EH (cell line): ENCODE measurements around the gene RPS15.
"Not testable (repeated sequence)": the region's sequence is repeated elsewhere in the genome, so short reads cannot be mapped to it uniquely, and the experiment has no call there.

Experiments used
- DNase-seq: peaks from one replicate; pipeline ENCODE4 v3.0.0-alpha.2; 2015; ENCODE audit warnings: low read depth

Gene RPS15

GRCh38 chr19:1470305-1471009 is 32.3 kb downstream of the RPS15 start:
- peak; percentile 41 for DNase-seq

DNA sequence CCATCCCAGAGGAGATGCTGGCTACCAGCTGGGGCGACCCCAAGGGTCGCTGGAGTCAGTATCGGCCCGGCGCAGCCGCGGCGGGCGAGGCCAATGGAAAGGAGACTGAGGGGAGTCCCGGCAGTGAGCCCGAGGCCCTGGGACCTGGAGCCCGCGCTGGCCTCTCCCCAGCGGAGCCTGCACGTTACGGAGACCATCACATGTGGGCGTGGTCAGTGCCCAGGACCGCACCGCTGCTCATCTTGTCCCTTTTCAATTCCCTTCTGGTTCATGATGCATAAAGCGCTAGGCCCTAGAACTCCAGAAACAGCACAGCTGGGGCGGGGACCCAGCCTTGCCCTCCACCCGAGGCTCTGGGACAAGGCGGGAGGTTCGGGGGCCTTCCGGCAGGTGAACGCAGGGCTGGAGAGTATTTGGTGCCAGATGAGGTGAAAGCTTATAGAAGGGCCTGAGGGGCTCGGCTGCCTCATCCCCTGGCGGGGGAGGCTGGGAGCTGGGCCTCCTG is 32.9 kb downstream of the RPS15 start:
- DNase-seq, result peak; percentile 35

DNA sequence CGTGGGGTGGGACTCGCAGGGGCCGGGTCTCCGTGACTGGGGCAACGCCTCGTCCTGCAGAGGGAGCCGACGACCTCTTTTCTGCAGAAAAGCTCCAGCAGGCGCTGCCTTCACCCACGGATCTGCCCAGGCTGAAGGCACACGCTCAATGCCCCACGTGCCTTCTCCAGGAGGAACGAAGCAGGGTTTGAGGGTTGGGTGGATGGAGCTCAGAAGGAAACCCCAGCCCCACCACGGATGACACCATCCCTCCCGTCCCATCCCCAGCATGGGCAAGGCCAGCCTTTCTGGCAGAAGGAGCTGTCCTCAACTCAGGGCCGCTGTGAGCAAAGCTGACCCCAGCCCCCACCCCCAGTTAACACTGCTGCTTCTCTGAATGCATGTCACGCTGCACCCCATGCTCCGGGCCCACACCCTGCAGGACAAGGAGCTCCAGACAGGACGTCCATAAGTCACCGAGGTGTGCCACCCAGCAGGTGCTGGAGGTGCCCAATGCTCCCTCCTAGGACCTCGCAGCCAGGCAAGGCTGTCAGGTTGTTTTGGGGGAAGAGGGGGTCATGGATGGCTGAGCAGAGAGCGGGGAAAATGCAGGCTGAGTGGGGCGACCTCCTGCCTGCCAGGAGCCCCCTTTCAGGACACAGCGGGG is 33.4 kb downstream of the RPS15 start:
- no peak for DNase-seq

GRCh38 chr19:1472231-1473084 is 34.3 kb downstream of the RPS15 start:
- DNase-seq, result no peak

GRCh38 chr19:1473085-1473851 is 35.1 kb downstream of the RPS15 start:
- no peak for DNase-seq

GRCh38 chr19:1474011-1474764 is 36.0 kb downstream of the RPS15 start:
- DNase-seq, result no peak

DNA sequence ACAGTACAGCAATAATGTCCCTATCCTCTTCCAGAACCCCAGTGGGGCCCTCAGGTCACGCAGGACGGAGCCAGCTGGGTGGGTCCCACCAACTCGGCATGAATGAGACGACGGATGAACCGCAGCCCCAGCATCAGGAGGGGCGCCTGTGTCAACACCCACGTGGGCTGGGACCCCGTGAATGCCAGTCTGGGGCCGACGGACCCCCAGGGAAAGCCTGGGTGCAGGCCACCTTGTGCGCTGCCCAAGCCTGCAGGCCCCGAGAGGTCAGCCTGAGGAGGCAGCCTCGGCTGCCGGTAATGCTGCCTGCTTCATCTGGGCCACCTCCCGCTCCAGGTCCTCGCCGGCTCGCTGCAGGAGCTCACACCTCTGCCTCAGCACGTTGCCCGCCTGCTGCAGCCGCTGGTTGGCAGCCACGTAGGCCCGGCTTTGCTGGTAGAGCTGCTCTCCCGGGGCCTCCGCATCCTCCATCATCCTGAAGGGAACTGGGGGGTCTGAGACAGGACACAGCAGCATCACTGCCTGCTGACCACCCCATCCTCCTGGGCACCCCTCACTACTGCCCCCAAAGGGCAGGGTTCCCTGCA is 36.7 kb downstream of the RPS15 start:
- DNase-seq, result no peak

GRCh38 chr19:1475751-1476437 is 37.7 kb downstream of the RPS15 start:
- no peak for DNase-seq

GRCh38 chr19:1477056-1477455 is 38.9 kb downstream of the RPS15 start:
- DNase-seq, result not testable (repeated sequence)

- peak; percentile 93 for DNase-seq
These were observed 40.9 kb downstream of the RPS15 start, which contains the start of gene C19orf25 for GRCh38 chr19:1478934-1479707. TSS of gene C19orf25 (minus strand) at chr19:1479215. CDS start at chr19:1478903, 312 bp downstream.

GRCh38 chr19:1481224-1481892 is 43.2 kb downstream of the RPS15 start:
- DNase-seq, result no peak

DNA sequence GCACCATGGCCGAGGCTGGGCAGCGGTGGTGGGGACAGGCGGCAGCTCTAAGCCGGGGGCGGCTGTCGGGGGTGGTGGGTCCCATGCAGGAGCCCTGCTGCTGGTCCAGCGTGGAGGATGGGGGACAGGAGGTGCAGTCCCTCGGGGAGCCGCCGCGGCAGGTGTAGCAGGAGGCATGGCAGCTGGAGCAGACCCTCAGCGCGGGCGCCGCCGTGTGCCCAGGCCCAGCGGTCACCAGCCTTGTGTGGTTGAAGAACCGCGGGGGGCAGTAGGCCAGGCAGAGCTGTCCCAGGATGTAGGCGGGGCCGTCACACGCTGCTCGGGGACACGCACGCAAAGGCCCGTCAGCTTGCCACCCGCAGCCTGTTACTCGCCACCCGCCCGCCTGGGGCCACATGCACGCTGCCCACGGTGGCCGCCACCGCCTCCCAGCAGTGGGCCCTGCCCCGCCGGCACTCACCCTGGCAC is 43.7 kb downstream of the RPS15 start:
- no peak for DNase-seq

DNA sequence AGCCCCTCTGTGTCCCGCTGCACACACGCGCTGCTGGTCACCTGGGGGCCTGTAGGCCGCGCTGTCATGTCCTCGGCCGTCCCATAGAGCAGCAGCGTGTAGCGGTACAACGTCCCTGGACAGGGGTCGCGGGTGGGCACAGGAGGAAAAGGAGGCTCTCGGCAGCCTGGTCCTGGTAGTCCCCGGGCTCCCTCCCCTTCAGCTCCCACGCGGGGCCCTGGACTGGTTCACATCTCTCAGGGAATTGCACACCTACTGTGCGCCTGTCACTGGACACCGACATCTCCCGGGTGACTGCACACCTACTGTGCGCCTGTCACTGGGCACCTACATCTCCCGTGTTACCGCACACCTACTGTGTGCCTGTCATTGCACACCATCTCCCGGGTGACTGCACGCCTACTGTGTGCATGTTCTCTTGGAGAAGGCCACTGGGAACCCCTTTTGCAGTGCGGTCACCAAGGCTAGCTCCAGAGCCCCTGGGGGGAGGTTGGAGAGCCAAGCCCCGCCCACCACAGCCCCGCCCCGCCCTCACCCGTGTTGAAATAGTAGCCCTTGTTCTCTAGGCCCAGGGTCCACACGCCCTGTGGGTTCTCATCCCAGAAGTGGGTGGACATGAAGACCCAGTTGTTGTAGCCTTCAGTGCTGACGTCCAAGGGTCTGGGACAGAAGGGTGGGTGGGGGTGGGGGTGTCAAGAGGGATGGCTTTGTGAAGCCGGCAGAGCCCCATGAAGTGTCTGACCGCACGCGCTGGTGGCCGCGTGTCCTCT is 44.4 kb downstream of the RPS15 start:
- DNase-seq, result no peak

DNA sequence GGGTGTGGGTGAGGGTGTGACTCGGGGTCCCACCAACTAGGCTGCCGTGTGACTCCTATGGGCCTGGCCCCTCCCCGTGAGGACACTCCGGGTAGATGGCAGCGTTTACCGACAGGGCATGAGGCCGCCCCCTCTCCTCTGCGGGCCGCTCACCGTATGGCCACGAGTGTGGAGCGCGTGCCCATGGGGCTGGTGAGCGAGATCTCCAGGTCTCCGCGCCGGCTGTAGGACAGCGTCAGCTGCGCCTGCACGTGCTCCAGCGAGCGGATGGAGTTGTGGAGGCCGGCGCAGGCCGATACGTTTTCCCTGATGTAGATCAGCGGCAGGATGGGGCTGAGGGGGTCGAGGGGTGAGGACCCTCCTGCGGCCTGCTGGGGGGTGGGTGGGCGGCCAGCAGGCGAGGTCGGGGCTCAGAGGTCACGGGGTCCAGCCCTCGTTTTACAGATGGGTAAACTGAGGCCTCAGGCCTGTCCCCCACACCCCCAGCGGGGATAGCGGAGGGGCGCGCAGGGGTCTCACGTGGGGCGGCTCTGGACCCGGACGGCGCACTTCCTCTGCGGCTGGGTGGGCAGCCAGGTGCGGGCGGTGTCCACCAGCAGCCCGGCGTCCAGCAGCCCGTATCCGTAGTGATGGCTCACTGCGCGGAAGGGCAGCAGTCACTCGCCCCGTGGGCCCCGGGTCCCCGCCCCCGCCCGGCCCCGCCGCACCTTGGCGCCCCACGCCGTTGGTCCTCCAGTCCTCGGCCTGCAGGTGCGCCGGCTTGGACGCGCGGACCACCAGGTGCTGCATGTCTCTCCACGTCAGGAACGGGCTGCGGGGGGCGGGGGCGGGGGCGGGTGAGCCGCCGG is 45.2 kb downstream of the RPS15 start:
- DNase-seq, result no peak

GRCh38 chr19:1483979-1484428 is 45.8 kb downstream of the RPS15 start:
- no peak for DNase-seq

GRCh38 chr19:1486720-1487575 is 48.8 kb downstream of the RPS15 start:
- no peak for DNase-seq
